Adipocyte (in vitro differentiated cells): ENCODE results near the gene AVEN.
"Not testable (repeated sequence)": the region's sequence is repeated elsewhere in the genome, so short reads cannot be mapped to it uniquely, and the experiment has no call there.

Experiments
- DNase-seq: peaks from one replicate; pipeline ENCODE4 v3.0.0-alpha.2; 2015; ENCODE audit warnings: low read depth
- H3K27me3 ChIP-seq: replicated peaks from 2 replicates; pipeline ENCODE4 v1.7.0; 2013; ENCODE audit warnings: mild to moderate bottlenecking, low read length, moderate library complexity; ENCODE audit not compliant: control insufficient read depth, insufficient read depth
- H3K36me3 ChIP-seq: 2 replicates; pipeline ENCODE4 v1.7.0; 2013; ENCODE audit warnings: low read length, mild to moderate bottlenecking, moderate library complexity; ENCODE audit not compliant: control insufficient read depth, insufficient read depth, severe bottlenecking
- H3K4me1 ChIP-seq: 2 replicates; pipeline ENCODE4 v1.7.0; 2013; ENCODE audit warnings: mild to moderate bottlenecking, low read length, moderate library complexity; ENCODE audit not compliant: control insufficient read depth, insufficient read depth
- H3K4me3 ChIP-seq: 2 replicates; pipeline ENCODE4 v1.7.0; 2013; ENCODE audit warnings: mild to moderate bottlenecking, low read length, moderate library complexity
- H3K9ac ChIP-seq: 2 replicates; pipeline ENCODE4 v1.7.0; 2013; ENCODE audit warnings: mild to moderate bottlenecking, low read length, moderate library complexity
- H3K9me3 ChIP-seq: 2 replicates; pipeline ENCODE4 v1.7.0; 2013; ENCODE audit warnings: mild to moderate bottlenecking, low read length, moderate library complexity; ENCODE audit not compliant: control insufficient read depth

Gene AVEN

DNA sequence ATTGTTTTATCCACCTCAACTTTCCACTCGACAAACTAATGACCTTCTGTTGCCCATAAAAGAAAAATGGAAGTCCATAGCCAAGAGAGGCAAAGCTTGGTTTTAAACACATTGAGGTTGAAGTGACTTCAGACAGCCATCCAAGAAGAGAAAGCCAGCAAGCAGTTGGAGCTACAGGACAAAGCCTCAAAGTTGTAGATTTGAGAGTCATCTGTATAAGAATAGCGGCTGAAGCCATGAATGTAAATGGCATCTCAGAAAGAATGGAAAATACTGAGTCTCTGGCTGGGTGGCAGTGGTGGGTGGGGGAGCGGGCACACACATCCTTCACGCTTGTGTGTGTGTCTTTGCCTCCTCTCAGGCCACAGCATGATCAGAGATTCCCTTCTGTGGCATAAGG is 194.8 kb downstream of the AVEN start:
- Histone ChIP-seq H3K4me1 (no peaks in the 10 kb centered on the region), H3K9me3 (no peaks in the 10 kb centered on the region), H3K36me3 (no peaks in the 10 kb centered on the region)

GRCh38 chr15:33840615-33841014 is 198.4 kb downstream of the AVEN start:
- Histone ChIP-seq H3K36me3 (no peaks in the 10 kb centered on the region), H3K9me3 (no peaks in the 10 kb centered on the region), H3K9ac (no peak overlapping the region), H3K27me3 (peaks cover 9% of the 10 kb centered on the region), H3K4me1 (no peaks in the 10 kb centered on the region), H3K4me3 (no peak overlapping the region)
- no peak for DNase-seq

More for the DNA sequence above, 194.8 kb downstream of the AVEN start:
- no peak for DNase-seq
- H3K27me3 ChIP-seq = peaks cover 9% of the 10 kb centered on the region
- H3K9ac ChIP-seq = no peak overlapping the region
- H3K4me3 ChIP-seq = no peak overlapping the region

DNA sequence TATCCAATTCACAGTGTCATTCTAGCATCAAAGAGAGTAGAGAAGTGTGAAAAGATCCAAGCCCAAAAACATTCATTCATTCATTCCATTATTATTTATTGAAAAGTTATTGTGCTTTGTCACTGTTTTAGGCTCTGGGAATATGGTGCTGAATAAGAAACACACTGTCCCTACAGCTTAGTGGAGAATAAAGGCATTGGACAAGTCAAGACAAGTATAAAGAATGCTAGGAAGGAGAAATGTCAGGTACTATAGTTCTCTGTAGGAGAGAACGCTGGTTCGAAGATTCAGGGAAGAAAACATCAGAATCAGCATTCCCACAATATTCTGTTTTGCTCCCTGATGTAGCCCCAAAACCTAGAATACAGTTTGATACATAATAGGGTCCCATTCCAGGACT is 199.5 kb downstream of the AVEN start:
- H3K4me1 ChIP-seq = no peaks in the 10 kb centered on the region

DNA sequence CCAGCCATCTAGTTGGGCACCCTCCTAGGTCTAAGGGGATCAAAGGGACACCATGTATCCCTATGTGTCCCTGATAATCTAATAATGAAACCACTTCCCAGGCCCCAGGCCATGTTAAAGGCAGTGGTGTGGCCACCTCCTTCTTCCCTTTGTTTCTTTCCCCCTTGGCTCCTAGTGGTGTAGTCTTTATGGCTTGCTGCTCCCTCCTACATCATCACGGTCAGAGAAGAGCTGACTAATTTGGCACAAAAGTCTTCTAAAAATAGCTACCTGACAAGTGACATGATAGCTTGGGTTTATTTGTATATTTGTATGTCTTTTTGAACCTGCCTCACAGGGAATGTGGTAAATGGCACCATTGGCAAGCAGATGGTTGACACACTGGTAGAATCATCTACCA is 201.7 kb downstream of the AVEN start:
- Histone ChIP-seq H3K9me3 (no peaks in the 10 kb centered on the region), H3K36me3 (no peaks in the 10 kb centered on the region), H3K9ac (no peak overlapping the region), H3K27me3 (peaks cover 6% of the 10 kb centered on the region), H3K4me3 (no peak overlapping the region), H3K4me1 (no peaks in the 10 kb centered on the region)
- DNase-seq = no peak

More for the DNA sequence above, 199.5 kb downstream of the AVEN start:
- Histone ChIP-seq H3K27me3 (peaks cover 9% of the 10 kb centered on the region), H3K36me3 (no peaks in the 10 kb centered on the region), H3K9me3 (no peaks in the 10 kb centered on the region), H3K9ac (no peak overlapping the region), H3K4me3 (no peak overlapping the region)
- no peak for DNase-seq

- Histone ChIP-seq H3K9me3 (no peaks in the 10 kb centered on the region), H3K4me3 (no peak overlapping the region), H3K36me3 (no peaks in the 10 kb centered on the region), H3K4me1 (no peaks in the 10 kb centered on the region), H3K27me3 (peaks cover 2% of the 10 kb centered on the region), H3K9ac (no peak overlapping the region)
- peak; percentile 6 for DNase-seq
Measured at GRCh38 chr15:33834892-33835743, 203.9 kb downstream of the AVEN start.

GRCh38 chr15:33831646-33832045 is 207.4 kb downstream of the AVEN start:
- Histone ChIP-seq H3K4me1 (no peaks in the 10 kb centered on the region), H3K36me3 (no peaks in the 10 kb centered on the region), H3K4me3 (no peak overlapping the region), H3K9me3 (peaks cover 14% of the 10 kb centered on the region), H3K9ac (no peak overlapping the region), H3K27me3 (no peaks in the 10 kb centered on the region)
- no peak for DNase-seq

DNA sequence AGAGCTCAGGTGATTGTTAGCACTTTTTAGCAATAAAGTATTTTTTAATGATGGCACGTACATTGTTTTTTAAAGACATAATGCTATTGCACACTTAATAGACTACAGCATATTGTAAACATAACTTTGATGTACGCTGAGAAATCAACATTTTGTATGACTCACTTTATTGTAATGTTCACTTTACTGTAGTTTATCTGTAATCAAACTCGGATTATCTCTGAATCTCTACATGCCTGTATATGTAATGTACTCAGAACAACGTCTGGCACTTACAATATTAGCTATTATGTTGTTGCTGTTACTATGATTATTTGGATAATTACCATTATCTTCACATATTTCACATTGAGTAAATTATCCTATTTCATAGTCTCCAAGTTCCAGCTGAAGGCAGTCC is 208.7 kb downstream of the AVEN start:
- DNase-seq = no peak
- no peaks in the 10 kb centered on the region for H3K27me3 ChIP-seq

DNA sequence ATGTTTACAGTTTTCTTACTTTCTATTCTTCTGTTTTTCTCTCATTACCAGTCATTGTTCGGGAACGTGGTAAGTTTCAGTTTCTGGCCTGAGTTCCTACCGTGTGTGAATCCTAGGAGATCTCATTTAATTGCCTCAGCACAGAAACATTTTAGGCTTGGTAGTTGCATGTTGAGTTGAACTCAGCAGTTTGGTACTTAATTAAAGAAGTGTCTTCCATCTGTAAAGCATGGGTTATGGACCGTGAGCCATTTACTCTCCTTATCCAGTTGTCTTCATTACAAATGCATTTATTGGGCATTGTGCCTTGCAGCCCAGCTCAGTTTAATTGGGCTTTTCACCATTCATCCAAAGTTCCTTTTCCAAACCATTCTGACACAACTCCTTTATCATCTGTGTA is 212.8 kb downstream of the AVEN start:
- peaks cover 14% of the 10 kb centered on the region for H3K9me3 ChIP-seq
- no peaks in the 10 kb centered on the region for H3K4me1 ChIP-seq
- no peaks in the 10 kb centered on the region for H3K36me3 ChIP-seq
- H3K27me3 ChIP-seq = no peaks in the 10 kb centered on the region
- no peak overlapping the region for H3K9ac ChIP-seq
- no peak for DNase-seq
- H3K4me3 ChIP-seq = no peak overlapping the region

More for the DNA sequence above, 208.7 kb downstream of the AVEN start:
- no peak overlapping the region for H3K9ac ChIP-seq
- no peak overlapping the region for H3K4me3 ChIP-seq
- peaks cover 14% of the 10 kb centered on the region for H3K9me3 ChIP-seq
- H3K36me3 ChIP-seq = no peaks in the 10 kb centered on the region
- H3K4me1 ChIP-seq = no peaks in the 10 kb centered on the region

- no peaks in the 10 kb centered on the region for H3K4me1 ChIP-seq
- no peak for DNase-seq
- H3K4me3 ChIP-seq = no peak overlapping the region
- H3K9me3 ChIP-seq = peaks cover 14% of the 10 kb centered on the region
- H3K9ac ChIP-seq = no peak overlapping the region
- no peaks in the 10 kb centered on the region for H3K27me3 ChIP-seq
- no peaks in the 10 kb centered on the region for H3K36me3 ChIP-seq
Measured at GRCh38 chr15:33825453-33825852, 213.6 kb downstream of the AVEN start.

DNA sequence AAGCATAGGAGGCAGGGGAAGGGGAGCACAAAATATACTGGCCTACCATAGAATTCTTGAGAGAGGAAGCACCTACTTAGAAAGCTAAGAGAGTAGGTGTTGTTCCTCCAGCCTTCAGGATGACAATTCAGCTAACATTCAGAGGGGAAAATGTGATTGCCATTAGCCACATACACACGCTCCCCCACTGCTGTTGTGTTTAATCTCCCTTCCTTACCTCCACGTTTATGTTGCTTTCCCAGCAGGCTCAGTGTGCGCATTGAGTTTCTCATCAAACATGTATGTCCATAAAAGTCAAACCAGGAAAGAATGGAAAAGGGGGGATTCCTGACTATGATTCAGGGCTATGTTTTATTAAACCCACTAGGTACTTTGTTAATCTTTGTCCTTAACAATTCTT is 215.9 kb downstream of the AVEN start:
- no peak overlapping the region for H3K9ac ChIP-seq
- no peaks in the 10 kb centered on the region for H3K36me3 ChIP-seq
- H3K4me3 ChIP-seq = no peak overlapping the region
- no peaks in the 10 kb centered on the region for H3K27me3 ChIP-seq
- no peak for DNase-seq
- no peaks in the 10 kb centered on the region for H3K4me1 ChIP-seq
- H3K9me3 ChIP-seq = peaks cover 6% of the 10 kb centered on the region

GRCh38 chr15:33822479-33822878 is 216.5 kb downstream of the AVEN start:
- Histone ChIP-seq H3K27me3 (no peaks in the 10 kb centered on the region), H3K4me1 (no peaks in the 10 kb centered on the region), H3K4me3 (no peak overlapping the region), H3K36me3 (no peaks in the 10 kb centered on the region), H3K9ac (no peak overlapping the region), H3K9me3 (no peaks in the 10 kb centered on the region)
- DNase-seq = no peak

DNA sequence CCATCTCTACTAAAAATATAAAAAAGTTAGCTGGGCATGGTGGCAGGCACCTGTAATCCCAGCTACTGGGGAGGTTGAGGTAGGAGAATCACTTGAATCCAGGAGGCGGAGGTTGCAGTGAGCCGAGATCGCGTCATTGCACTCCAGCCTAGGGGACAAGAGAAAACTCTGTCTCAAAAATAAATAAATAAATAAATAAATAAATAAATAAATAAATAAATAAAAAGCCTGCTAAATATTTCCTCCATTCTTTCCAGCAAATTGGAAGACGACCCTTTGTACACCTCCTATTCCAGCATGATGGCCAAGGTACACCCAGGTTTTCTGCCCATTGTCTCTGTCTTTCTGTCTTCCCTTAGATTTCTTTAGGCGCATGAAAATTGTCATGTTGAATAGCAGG is 219.5 kb downstream of the AVEN start:
- H3K4me1 ChIP-seq, H3K4me3 ChIP-seq, H3K36me3 ChIP-seq, H3K9ac ChIP-seq, DNase-seq, H3K9me3 ChIP-seq: not testable (repeated sequence)
- peaks cover 19% of the 10 kb centered on the region for H3K27me3 ChIP-seq
